OCI-LY1 (cell line): ENCODE data around the gene DYNLL2.
"Not testable (repeated sequence)": the region's sequence is repeated elsewhere in the genome, so short reads cannot be mapped to it uniquely, and the experiment has no call there.

Experiments used
- H2AFZ ChIP-seq: fragments of 200-600 bp; sonication (generic), shearing (Covaris generic); 2 replicates; pipeline ENCODE4 v1.6.0; 2014; ENCODE audit warnings: antibody characterized with exemption, mild to moderate bottlenecking, low read length
- H3F3A ChIP-seq: fragments of 200-600 bp; sonication (generic), shearing (Covaris generic); 2 replicates; pipeline ENCODE4 v1.6.0; 2014; ENCODE audit warnings: mild to moderate bottlenecking, antibody characterized with exemption, low read length, moderate library complexity; ENCODE audit not compliant: insufficient read depth
- H3K27ac ChIP-seq: fragments of 200-600 bp; sonication (generic); 2 replicates; pipeline ENCODE4 v1.5.1; 2014; ENCODE audit warnings: low read length, mixed run types, mild to moderate bottlenecking, low read depth; ENCODE audit not compliant: poor library complexity, severe bottlenecking
- H3K27me3 ChIP-seq: fragments of 200-600 bp; sonication (generic); 2 replicates; pipeline ENCODE4 v1.6.0; 2014; ENCODE audit warnings: antibody characterized with exemption, mild to moderate bottlenecking, low read length, moderate library complexity; ENCODE audit not compliant: insufficient read depth
- H3K36me3 ChIP-seq: fragments of 200-600 bp; sonication (generic); 2 replicates; pipeline ENCODE4 v1.6.1; 2014; ENCODE audit warnings: mild to moderate bottlenecking, antibody characterized with exemption, low read length, moderate library complexity, mixed read lengths; ENCODE audit not compliant: insufficient read depth
- H3K4me1 ChIP-seq: fragments of 200-600 bp; sonication (generic); 2 replicates; pipeline ENCODE4 v1.5.1; 2014; ENCODE audit warnings: mild to moderate bottlenecking, low read length, moderate library complexity; ENCODE audit not compliant: insufficient read depth, severe bottlenecking
- H3K4me2 ChIP-seq: fragments of 200-600 bp; sonication (generic), shearing (Covaris generic); 2 replicates; pipeline ENCODE4 v1.6.1; 2014; ENCODE audit warnings: low read length
- H3K4me3 ChIP-seq: fragments of 200-600 bp; sonication (generic); 2 replicates; pipeline ENCODE4 v1.5.1; 2014; ENCODE audit warnings: low read length, low read depth, mild to moderate bottlenecking, mixed read lengths; ENCODE audit not compliant: poor library complexity, severe bottlenecking
- H3K79me2 ChIP-seq: fragments of 200-600 bp; shearing (Covaris generic); 2 replicates; pipeline ENCODE4 v1.6.1; 2016; ENCODE audit warnings: mixed run types, low read length, mixed read lengths; ENCODE audit not compliant: insufficient read depth
- H3K9ac ChIP-seq: fragments of 200-600 bp; sonication (generic), shearing (Covaris generic); 2 replicates; pipeline ENCODE4 v1.6.1; 2014; ENCODE audit warnings: mild to moderate bottlenecking, low read length, mixed read lengths
- H3K9me2 ChIP-seq: fragments of 200-600 bp; sonication (generic), shearing (Covaris generic); 2 replicates; pipeline ENCODE4 v1.6.1; 2014; ENCODE audit warnings: low read depth, mild to moderate bottlenecking, low read length, mixed read lengths
- H3K9me3 ChIP-seq: fragments of 200-600 bp; shearing (Covaris generic); 2 replicates; pipeline ENCODE4 v1.6.1; 2014; ENCODE audit warnings: low read length, mixed read lengths
- H4K20me1 ChIP-seq: fragments of 200-600 bp; sonication (generic), shearing (Covaris generic); 2 replicates; pipeline ENCODE4 v1.6.0; 2016; ENCODE audit warnings: mild to moderate bottlenecking, low read length; ENCODE audit not compliant: insufficient read depth
- CTCF ChIP-seq: fragments of 200-600 bp; sonication (generic), shearing (Covaris generic); IDR thresholded peaks from 2 replicates; pipeline ENCODE4 v1.5.1; 2017; ENCODE audit warnings: mild to moderate bottlenecking, antibody characterized with exemption, low read length, moderate library complexity, mixed read lengths
- EZH2 ChIP-seq: fragments of 200-600 bp; sonication (generic), shearing (Covaris generic); IDR thresholded peaks from 2 replicates; pipeline ENCODE4 v1.8.0; 2017; ENCODE audit warnings: borderline replicate concordance, mixed run types, mild to moderate bottlenecking, antibody characterized with exemption, low read length, moderate library complexity, mixed read lengths

Gene DYNLL2

GRCh38 chr17:58072862-58073261 lies 10.4 kb upstream of the DYNLL2 start:
- no peak overlapping the region for H3K4me2 ChIP-seq
- no peak overlapping the region for H3K9ac ChIP-seq
- H3K4me3 ChIP-seq: no peak overlapping the region
- H4K20me1 ChIP-seq: no peaks in the 10 kb centered on the region
- no peaks in the 10 kb centered on the region for H3K4me1 ChIP-seq
- H3K27ac ChIP-seq: no peak overlapping the region
- no peaks in the 10 kb centered on the region for H3F3A ChIP-seq
- no peaks in the 10 kb centered on the region for H3K79me2 ChIP-seq
- no peaks in the 10 kb centered on the region for H3K36me3 ChIP-seq
- TF ChIP-seq EZH2: no peak
- no peak for TF ChIP-seq CTCF
- no peak overlapping the region for H2AFZ ChIP-seq
- H3K27me3 ChIP-seq: peaks cover 9% of the 10 kb centered on the region; the same call in 1 of the 2 replicates
- H3K9me3 ChIP-seq: no peaks in the 10 kb centered on the region
- no peaks in the 10 kb centered on the region for H3K9me2 ChIP-seq

- H3K4me3 ChIP-seq, H3K27ac ChIP-seq, H3K9me3 ChIP-seq, H3K79me2 ChIP-seq, H3F3A ChIP-seq, H3K27me3 ChIP-seq, H3K9me2 ChIP-seq, H4K20me1 ChIP-seq, H2AFZ ChIP-seq, H3K36me3 ChIP-seq, H3K4me1 ChIP-seq, H3K4me2 ChIP-seq, H3K9ac ChIP-seq: not testable (repeated sequence)
Observed at GRCh38 chr17:58073266-58073665, 10.0 kb upstream of the DYNLL2 start.

GRCh38 chr17:58074406-58074805 lies 8.8 kb upstream of the DYNLL2 start:
- not testable (repeated sequence) for H3K36me3 ChIP-seq, H3K9me2 ChIP-seq, H2AFZ ChIP-seq, H3K4me3 ChIP-seq, H3K9ac ChIP-seq, H3K27ac ChIP-seq, H4K20me1 ChIP-seq, H3K4me1 ChIP-seq, H3K27me3 ChIP-seq, H3K9me3 ChIP-seq, H3F3A ChIP-seq, H3K4me2 ChIP-seq, H3K79me2 ChIP-seq

- Histone ChIP-seq H3K27me3 (peaks cover 9% of the 10 kb centered on the region; the same call in 1 of the 2 replicates), H3K4me1 (peaks cover 6% of the 10 kb centered on the region), H3K27ac (no peak overlapping the region), H4K20me1 (no peaks in the 10 kb centered on the region), H3F3A (no peaks in the 10 kb centered on the region), H3K9me3 (no peaks in the 10 kb centered on the region), H3K9ac (no peak overlapping the region), H3K4me3 (no peak overlapping the region), H3K9me2 (no peaks in the 10 kb centered on the region), H3K4me2 (no peak overlapping the region), H3K36me3 (no peaks in the 10 kb centered on the region), H2AFZ (no peak overlapping the region), H3K79me2 (peaks cover 5% of the 10 kb centered on the region; the same call in 1 of the 2 replicates)
- no peak for TF ChIP-seq CTCF
- no peak for TF ChIP-seq EZH2
Observed at GRCh38 chr17:58079300-58080033, 3.8 kb upstream of the DYNLL2 start.
